DMS 273 treated with DMSO at 0.1 percent for 48 hours (cell line): ENCODE results near the gene ATP7B.
"Not testable (repeated sequence)": the region's sequence is repeated elsewhere in the genome, so short reads cannot be mapped to it uniquely, and the experiment has no call there.

Source experiments
- DNase-seq: peaks from one replicate; lab custom pipeline; 2025; lab: John Stamatoyannopoulos, UW

The ATP7B gene

GRCh38 chr13:51922771-51923480 lies 88.3 kb downstream of the ATP7B start:
- DNase-seq = no peak

- DNase-seq = no peak
Measured at GRCh38 chr13:51921790-51922740, 89.2 kb downstream of the ATP7B start.

DNA sequence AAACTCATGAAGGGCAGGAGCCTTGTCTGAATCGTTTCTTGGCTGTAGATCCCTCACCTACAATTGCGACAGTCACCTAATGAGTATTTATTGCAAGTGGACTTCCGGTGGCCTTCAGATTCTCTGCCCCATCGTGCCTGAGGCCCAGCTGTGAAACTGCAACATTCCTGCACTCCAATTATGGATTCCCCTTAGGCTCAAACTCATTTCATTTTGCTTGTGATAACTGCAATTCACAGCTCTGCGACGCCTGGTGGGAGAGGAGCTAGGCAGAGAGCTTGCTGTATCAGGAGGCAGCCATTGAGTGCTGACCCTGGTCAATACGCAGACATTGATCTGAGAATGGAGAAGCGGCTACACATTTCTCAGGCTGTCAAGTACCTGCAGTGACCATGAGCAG lies 90.5 kb downstream of the ATP7B start:
- no peak for DNase-seq

- DNase-seq = no peak
Measured at GRCh38 chr13:51920267-51920666, 91.0 kb downstream of the ATP7B start.

GRCh38 chr13:51919531-51919930 lies 91.7 kb downstream of the ATP7B start:
- no peak for DNase-seq

- no peak for DNase-seq
Measured at GRCh38 chr13:51916962-51917361, 94.3 kb downstream of the ATP7B start.

- DNase-seq = no peak
Measured at GRCh38 chr13:51916051-51916818, 95.0 kb downstream of the ATP7B start.

DNA sequence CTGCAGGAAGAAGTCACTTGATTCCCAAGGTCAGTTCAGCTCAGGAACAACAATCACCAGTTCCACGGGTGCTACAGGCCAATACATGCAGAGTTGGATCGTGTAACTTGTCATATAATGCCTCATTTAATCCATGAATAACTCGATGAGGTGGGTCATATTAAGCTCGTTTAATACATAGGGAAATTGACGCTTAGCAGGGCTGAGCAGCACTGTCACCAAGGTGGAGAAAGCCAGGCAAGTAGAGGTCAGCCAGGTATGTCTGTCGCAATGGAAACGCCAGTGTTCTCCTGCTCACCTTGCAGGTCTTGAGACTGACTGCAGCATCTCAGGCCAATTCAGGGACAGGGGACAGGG lies 97.1 kb downstream of the ATP7B start:
- DNase-seq = no peak

DNA sequence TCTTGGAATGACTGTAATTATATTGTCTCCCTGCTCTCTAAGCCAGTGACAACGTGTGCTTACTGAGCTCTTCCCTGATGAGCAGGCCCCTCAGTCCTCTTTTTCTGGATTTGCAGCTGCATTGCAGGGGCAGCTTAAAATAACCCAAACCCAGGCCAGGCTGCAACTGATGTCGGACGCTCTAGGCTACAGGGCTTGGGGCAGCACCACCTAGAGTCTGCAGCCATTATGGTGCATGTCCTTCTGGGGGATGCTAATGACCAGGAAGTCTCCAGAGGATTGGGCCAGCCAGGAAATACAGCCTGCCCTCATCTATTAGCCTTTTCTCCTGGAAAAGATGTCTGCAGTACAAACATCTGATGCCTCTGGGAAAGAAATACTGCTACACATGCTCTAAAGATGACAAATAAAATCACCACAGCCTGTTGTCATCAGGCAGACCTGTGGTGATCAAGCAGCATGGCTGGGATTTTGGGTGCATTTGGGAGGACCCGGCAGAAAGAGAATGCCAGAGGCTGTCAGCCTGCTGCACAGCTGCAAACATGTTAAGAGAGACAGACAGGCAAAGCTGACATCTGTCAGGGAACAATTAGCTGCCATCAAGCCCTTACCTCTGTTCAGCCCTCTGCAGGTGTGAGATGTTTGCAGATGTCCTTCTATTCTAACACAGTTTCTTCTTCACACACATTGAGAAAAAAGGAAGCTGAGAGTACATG lies 97.7 kb downstream of the ATP7B start:
- DNase-seq = no peak

- DNase-seq = no peak
Measured at GRCh38 chr13:51912511-51913225, 98.6 kb downstream of the ATP7B start.

- no peak for DNase-seq
Measured at GRCh38 chr13:51912091-51912490, 99.2 kb downstream of the ATP7B start.

DNA sequence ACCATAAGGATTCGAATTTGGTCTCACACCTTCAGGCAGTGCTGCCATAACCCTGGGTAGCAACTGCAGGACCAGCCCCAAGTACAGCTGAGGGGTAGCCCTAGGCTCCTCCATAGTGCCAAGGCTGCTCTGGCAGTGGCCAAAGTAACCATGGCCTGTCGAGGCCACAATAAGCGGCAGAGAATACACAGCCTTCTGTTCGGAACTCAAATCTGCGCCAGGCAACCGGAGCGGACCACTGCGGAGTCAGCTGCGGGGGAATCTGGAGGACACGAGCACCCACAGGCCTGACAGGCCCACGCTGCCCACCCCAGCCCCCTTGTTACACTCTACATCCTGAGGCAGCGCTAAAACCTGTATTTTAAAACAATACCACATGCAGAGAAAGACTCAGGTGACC lies 100.7 kb downstream of the ATP7B start:
- no peak for DNase-seq

DNA sequence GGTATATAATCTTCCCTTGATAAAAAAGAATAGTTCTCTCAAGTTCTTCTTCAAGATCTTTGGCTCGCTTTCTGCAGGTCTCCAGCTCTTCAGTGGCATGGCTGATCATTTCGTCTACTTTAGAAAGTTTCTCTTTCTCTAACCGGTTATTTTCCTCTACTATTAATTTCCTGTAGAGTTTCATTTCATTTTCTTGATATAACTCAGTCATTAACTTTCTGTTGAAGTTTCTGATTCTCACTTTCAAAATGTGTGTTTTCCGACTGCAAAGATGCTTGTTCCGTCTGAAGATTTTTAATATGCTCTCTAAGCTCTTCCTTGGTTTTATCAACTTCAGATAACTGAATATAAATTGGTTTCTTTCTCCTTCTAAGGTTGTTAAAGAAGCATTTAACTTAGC lies 102.0 kb downstream of the ATP7B start:
- not testable (repeated sequence) for DNase-seq

DNA sequence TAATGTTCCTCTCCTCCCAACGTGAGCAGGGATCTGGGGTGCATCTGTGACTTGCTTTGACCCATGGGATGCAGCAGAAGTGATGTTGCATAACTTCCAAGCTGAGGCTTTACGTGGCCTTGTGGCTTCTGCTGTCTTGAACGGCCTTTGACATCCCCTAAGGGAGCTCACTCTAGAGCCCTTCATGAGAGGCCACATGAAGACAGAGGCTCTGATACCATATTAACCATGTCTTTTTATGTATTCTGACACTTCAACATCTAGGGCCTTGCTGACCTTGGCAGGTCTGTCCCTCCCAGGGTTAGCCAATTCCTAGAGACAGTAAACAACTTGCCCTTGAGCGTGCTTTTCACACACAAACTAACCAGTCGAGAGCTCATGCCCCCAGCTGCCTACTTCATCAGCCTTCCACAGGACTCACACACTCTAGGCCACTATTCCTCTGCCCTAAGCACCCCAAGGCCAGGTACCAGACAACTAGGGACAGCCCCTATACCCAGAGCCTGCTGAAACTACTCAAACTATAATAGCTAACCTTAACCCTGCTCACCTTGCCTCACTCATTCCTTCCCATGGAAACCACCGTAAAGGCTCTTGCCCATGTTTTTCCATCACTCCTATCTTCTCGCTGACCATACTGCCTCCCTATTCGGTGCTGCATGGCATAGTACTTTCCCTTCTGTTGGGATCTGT lies 104.1 kb downstream of the ATP7B start:
- DNase-seq = no peak

DNA sequence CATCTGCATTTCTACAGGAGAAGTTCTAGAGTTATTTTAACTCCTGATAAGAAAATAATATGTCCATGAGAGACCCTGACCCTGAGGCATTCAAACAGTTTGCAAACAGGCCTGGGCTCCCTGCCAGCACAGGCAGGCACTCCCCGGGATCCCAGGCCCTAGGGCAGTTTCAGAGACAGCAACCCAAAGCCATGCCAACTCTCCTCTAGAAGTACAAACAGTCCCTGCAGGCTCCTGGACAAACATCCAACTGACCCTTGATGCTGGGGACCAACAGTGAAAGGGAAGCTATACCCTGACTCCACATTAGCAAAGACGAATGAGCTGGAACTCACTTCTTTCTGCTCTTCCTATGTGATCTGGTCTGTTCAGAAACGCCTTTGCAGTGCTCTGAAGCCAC lies 104.7 kb downstream of the ATP7B start:
- DNase-seq = no peak

DNA sequence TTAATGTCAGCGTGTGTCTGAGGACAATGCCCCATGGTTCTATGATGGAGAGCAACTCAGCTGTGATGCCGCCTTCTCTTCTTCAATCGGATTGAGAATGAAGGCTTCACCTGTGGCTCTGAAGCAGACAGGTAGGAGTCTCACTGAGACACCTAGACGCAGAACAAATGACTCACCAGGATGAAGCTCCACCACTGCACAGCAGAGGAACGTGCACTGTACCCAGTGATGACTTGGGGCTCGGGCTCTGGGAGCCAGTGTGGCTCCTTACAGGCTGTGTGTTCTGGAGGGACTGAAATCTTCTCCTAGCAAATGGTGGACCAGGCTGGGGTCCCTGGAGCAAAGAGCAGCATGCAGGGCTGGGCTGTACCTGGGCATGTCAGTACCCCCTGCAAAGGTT lies 105.5 kb downstream of the ATP7B start:
- DNase-seq = no peak

DNA sequence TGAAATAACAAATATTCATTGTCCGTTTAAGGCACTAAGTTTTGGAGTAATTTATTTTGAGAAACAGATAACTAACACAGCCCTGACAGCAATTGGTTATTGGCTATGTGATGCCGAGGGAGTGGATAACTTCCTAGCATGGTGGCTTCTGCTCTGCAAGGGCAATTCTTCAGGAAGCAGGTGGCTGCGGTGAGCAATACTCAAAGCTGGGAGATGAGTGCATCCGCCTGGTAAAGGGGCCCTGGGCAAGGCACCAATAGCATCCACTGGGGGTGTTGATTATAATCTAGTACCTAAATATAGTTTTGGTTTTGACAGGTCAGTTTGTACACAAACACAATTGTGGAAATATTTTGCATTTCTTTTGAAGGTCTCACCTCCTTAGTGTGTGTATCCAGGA lies 108.5 kb downstream of the ATP7B start:
- no peak for DNase-seq

DNA sequence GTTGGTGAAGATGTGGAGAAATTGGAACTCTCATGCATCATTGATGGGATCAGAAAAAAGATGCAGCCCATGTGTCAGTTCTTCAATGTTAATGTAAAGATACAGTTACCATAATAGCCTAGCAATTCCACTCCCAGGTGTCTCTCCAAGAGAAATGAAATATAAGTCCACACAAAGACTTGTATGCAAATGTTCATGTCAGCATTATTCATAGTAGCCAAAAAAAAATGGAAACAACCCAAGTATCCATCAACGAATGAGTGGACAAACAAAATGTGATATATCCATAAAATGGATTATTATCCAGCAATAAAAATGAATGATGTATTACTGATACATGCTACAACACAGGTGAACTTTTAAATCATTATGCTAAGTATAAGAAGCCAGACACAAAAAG lies 110.8 kb downstream of the ATP7B start:
- no peak for DNase-seq

- DNase-seq = no peak
Measured at GRCh38 chr13:51895906-51896888, 115.1 kb downstream of the ATP7B start.
